GM12878 (cell line): ENCODE results near the gene OMG. TPM values are rescaled to one million over a fixed set of nuclear protein-coding genes. Genes with fewer than 3 reads are reported as not detected.

Source experiments
- ATAC-seq: fragments of 200-7000 bp; cut with Tn5 transposase; 3 replicates; pipeline ENCODE4 v1.9.1; 2020; ENCODE audit warnings: mild to moderate bottlenecking, moderate library complexity
- BruUV-seq: library from RNA; stranded (reverse); fragments of 400-500 nt; replicated peaks from 2 replicates; lab custom pipeline; 2021; lab: Mats Ljungman, UMichigan
- CTCF ChIA-PET: fragments of 300-600 bp; sonication (Branson Sonifier 250); formaldehyde crosslinking; extraction: SDS; loops from one replicate; lab custom pipeline; 2021; ENCODE audit warnings: inconsistent platforms; lab: Yijun Ruan, JAX
- POLR2A ChIA-PET: fragments of 350-600 bp; formaldehyde crosslinking; extraction: SDS; loops from one replicate; lab custom pipeline; 2021; ENCODE audit warnings: inconsistent platforms; lab: Charles Lee
- RAD21 ChIA-PET: fragments of 300-600 bp; sonication (Branson Sonifier 250); formaldehyde crosslinking; loops from one replicate; lab custom pipeline; 2023; ENCODE audit warnings: antibody characterized with exemption; ENCODE audit not compliant: unreplicated experiment; lab: Charles Lee
- SMC1A ChIA-PET: fragments of 300-600 bp; sonication (Branson Sonifier 250); formaldehyde crosslinking; loops from one replicate; lab custom pipeline; 2023; ENCODE audit not compliant: unreplicated experiment, uncharacterized antibody; lab: Charles Lee
- DNase-seq: peaks from one replicate; pipeline ENCODE4 v3.0.0-alpha.2; 2011; ENCODE audit warnings: low read depth, low spot score
- FAIRE-seq: peaks from 3 replicates; lab custom pipeline; 2011; peaks lifted over from hg19 to GRCh38; lab: Jason Lieb, UNC
- H2AFZ ChIP-seq: 2 replicates; pipeline ENCODE4 v1.6.0; 2011; ENCODE audit warnings: low read depth, low read length, control low read depth; ENCODE audit not compliant: control insufficient read depth
- H3K27ac ChIP-seq: 2 replicates; pipeline ENCODE4 v1.5.1; 2011; ENCODE audit warnings: control low read depth; ENCODE audit not compliant: control insufficient read depth, insufficient read depth
- H3K27me3 ChIP-seq, 2 experiments: replicated peaks in 1 of 2; 2 replicates each; pipeline versions ENCODE4 v1.6.0 to v1.6.1; 2011; ENCODE audit warnings: low read length in 1 of 2; ENCODE audit not compliant: control insufficient read depth in 2 of 2, insufficient read depth in 2 of 2
- H3K36me3 ChIP-seq, 2 experiments: 2 replicates each; pipeline ENCODE4 v1.5.1; 2011; ENCODE audit warnings: low read length in 1 of 2; ENCODE audit not compliant: control insufficient read depth in 2 of 2, insufficient read depth in 2 of 2
- H3K4me1 ChIP-seq: 2 replicates; pipeline ENCODE4 v1.6.1; 2011; ENCODE audit warnings: mild to moderate bottlenecking, low read length, moderate library complexity, mixed read lengths; ENCODE audit not compliant: control insufficient read depth, insufficient read depth
- H3K4me2 ChIP-seq: 2 replicates; pipeline ENCODE4 v1.6.0; 2011; ENCODE audit warnings: control low read depth; ENCODE audit not compliant: control insufficient read depth, insufficient read depth
- H3K4me3 ChIP-seq: fragments of 200-600 bp; sonication (generic); 2 replicates; pipeline ENCODE4 v1.5.1; 2016
- H3K79me2 ChIP-seq: 2 replicates; pipeline ENCODE4 v1.6.0; 2011; ENCODE audit warnings: low read length; ENCODE audit not compliant: control insufficient read depth, insufficient read depth
- H3K9ac ChIP-seq: 2 replicates; pipeline ENCODE4 v1.8.0; 2011; ENCODE audit warnings: low read length, control low read depth, mixed read lengths; ENCODE audit not compliant: control insufficient read depth, insufficient read depth
- H3K9me3 ChIP-seq: replicated peaks from 3 replicates; pipeline ENCODE4 v1.5.1; 2011; ENCODE audit warnings: mild to moderate bottlenecking, low read length; ENCODE audit not compliant: control insufficient read depth, insufficient read depth
- H4K20me1 ChIP-seq: 2 replicates; pipeline ENCODE4 v1.6.0; 2011; ENCODE audit not compliant: control insufficient read depth, insufficient read depth
- IRF4 ChIP-seq: IDR thresholded peaks from 2 replicates; pipeline ENCODE4 v1.6.1; 2011; ENCODE audit warnings: low read depth, low read length
- RB1 ChIP-seq: fragments of 450-650 bp; formaldehyde crosslinking; IDR thresholded peaks from 2 replicates; pipeline ENCODE4 v1.6.1; 2017; ENCODE audit warnings: mild to moderate bottlenecking, borderline replicate concordance
- TARDBP ChIP-seq: IDR thresholded peaks from 2 replicates; pipeline ENCODE4 v1.6.1; 2016; ENCODE audit warnings: borderline replicate concordance
- WRNIP1 ChIP-seq: IDR thresholded peaks from 2 replicates; pipeline ENCODE4 v1.6.1; 2011; ENCODE audit warnings: low read depth, low read length, improper control_type of control experiment, borderline replicate concordance
- ZNF622 ChIP-seq: fragments of 450-650 bp; IDR thresholded peaks from 2 replicates; pipeline ENCODE4 v1.6.1; 2017; ENCODE audit warnings: mild to moderate bottlenecking, inconsistent platforms
- in situ Hi-C: fragments of 300-500 bp; cut with MboI; formaldehyde crosslinking; loops from 9 replicates; pipeline ENCODE4 v1.14.3; 2018; ENCODE audit warnings: mixed read lengths
- intact Hi-C: fragments of 100-400 bp; cut with micrococcal nuclease; formaldehyde crosslinking; loops from one replicate; pipeline ENCODE4 v1.14.2; 2022; ENCODE audit not compliant: unreplicated experiment
- polyA plus RNA-seq, 11 experiments: library from polyadenylated mRNA; depleted of rRNA in 4 of 11; unstranded in 6 of 11; stranded (reverse) in 5 of 11; fragments of >200 nt; fragmentation: Nextera tagmentation in 4 of 11; fragmentation: Illumina TruSeq in 1 of 11; extraction: Ambion mirVana in 4 of 11; extraction: Trizol in 1 of 11; gene quantifications; 1 replicate in 1 of 11; 2 replicates in 10 of 11; pipeline versions ENCODE4 v1.2.1 to v1.2.3, GENCODE V29; 2011 to 2016; ENCODE audit warnings: inconsistent platforms in 2 of 11, missing spikeins in 2 of 11, low read depth in 1 of 11
- total RNA-seq, 4 experiments: library from RNA; depleted of rRNA in 3 of 4; stranded (reverse); fragments of >200 nt in 3 of 4; fragmentation: Illumina TruSeq in 1 of 4; extraction: Trizol in 1 of 4; gene quantifications; 2 replicates each; pipeline versions ENCODE4 v1.2.1 to v1.2.3, GENCODE V29; 2013 to 2021
- TF ChIP-seq, protein P1 (sequence below): IDR thresholded peaks from 2 replicates; pipeline ENCODE4 v1.6.1; 2012; ENCODE audit warnings: low read depth, low read length, improper control_type of control experiment
- TF ChIP-seq, protein P2 (sequence below): IDR thresholded peaks from 2 replicates; pipeline ENCODE4 v1.6.1; 2012; ENCODE audit warnings: mild to moderate bottlenecking, low read depth, low read length
- TF ChIP-seq, protein P3 (sequence below): fragments of 450-650 bp; IDR thresholded peaks from 2 replicates; pipeline ENCODE4 v1.6.1; 2014; ENCODE audit warnings: mild to moderate bottlenecking
- TF ChIP-seq, protein P4 (sequence below): IDR thresholded peaks from 2 replicates; pipeline ENCODE4 v1.6.1; 2011; ENCODE audit warnings: low read depth, low read length, improper control_type of control experiment, borderline replicate concordance

The OMG gene
- total and polyA plus RNA-seq, 10 of the 15 experiments (the other 5 are each of a cell fraction or from before 2014, with no cell fraction given): 0.09 to 0.96 (median 0.26) TPM

DNA sequence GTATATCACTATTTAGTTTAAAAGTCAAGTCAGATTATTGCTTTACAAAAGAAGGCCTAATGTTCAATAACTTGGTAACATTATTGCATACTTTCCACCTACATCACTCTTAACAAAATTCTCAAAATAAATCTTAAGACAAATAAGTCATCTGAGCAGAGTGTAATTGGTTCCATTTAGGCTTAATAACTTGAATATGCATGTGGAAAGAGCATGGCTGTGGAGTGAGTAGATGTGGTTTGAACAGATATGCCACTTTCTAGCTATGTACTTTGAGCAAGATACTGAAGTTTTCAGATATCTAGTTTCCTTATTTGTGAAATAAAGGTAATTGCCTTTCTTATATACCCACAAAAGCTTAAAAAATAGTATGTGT is 31.1 kb upstream of the OMG start:
- no TSS peak for BruUV-seq
- Histone ChIP-seq H3K27me3 (no peaks in the 10 kb centered on the region), H3K9ac (no peak overlapping the region), H3K27ac (no peak overlapping the region), H3K4me2 (no peak overlapping the region), H3K79me2 (no peaks in the 10 kb centered on the region), H3K9me3 (no peaks in the 10 kb centered on the region), H2AFZ (no peak overlapping the region), H3K4me1 (no peaks in the 10 kb centered on the region), H3K4me3 (no peak overlapping the region), H3K36me3 (peaks cover 2 to 7% of the 10 kb centered on the region in 2 experiments; a peak in 2 of 4 replicates), H4K20me1 (no peaks in the 10 kb centered on the region)
- no peak for TF ChIP-seq RB1
- TF ChIP-seq, protein P1, sequence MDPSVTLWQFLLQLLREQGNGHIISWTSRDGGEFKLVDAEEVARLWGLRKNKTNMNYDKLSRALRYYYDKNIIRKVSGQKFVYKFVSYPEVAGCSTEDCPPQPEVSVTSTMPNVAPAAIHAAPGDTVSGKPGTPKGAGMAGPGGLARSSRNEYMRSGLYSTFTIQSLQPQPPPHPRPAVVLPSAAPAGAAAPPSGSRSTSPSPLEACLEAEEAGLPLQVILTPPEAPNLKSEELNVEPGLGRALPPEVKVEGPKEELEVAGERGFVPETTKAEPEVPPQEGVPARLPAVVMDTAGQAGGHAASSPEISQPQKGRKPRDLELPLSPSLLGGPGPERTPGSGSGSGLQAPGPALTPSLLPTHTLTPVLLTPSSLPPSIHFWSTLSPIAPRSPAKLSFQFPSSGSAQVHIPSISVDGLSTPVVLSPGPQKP: no peak
- TF ChIP-seq, protein P2, sequence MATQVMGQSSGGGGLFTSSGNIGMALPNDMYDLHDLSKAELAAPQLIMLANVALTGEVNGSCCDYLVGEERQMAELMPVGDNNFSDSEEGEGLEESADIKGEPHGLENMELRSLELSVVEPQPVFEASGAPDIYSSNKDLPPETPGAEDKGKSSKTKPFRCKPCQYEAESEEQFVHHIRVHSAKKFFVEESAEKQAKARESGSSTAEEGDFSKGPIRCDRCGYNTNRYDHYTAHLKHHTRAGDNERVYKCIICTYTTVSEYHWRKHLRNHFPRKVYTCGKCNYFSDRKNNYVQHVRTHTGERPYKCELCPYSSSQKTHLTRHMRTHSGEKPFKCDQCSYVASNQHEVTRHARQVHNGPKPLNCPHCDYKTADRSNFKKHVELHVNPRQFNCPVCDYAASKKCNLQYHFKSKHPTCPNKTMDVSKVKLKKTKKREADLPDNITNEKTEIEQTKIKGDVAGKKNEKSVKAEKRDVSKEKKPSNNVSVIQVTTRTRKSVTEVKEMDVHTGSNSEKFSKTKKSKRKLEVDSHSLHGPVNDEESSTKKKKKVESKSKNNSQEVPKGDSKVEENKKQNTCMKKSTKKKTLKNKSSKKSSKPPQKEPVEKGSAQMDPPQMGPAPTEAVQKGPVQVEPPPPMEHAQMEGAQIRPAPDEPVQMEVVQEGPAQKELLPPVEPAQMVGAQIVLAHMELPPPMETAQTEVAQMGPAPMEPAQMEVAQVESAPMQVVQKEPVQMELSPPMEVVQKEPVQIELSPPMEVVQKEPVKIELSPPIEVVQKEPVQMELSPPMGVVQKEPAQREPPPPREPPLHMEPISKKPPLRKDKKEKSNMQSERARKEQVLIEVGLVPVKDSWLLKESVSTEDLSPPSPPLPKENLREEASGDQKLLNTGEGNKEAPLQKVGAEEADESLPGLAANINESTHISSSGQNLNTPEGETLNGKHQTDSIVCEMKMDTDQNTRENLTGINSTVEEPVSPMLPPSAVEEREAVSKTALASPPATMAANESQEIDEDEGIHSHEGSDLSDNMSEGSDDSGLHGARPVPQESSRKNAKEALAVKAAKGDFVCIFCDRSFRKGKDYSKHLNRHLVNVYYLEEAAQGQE: no peak
- TF ChIP-seq, protein P3, sequence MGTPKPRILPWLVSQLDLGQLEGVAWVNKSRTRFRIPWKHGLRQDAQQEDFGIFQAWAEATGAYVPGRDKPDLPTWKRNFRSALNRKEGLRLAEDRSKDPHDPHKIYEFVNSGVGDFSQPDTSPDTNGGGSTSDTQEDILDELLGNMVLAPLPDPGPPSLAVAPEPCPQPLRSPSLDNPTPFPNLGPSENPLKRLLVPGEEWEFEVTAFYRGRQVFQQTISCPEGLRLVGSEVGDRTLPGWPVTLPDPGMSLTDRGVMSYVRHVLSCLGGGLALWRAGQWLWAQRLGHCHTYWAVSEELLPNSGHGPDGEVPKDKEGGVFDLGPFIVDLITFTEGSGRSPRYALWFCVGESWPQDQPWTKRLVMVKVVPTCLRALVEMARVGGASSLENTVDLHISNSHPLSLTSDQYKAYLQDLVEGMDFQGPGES: no peak
- no peak for TF ChIP-seq TARDBP
- no peak for TF ChIP-seq ZNF622
- TF ChIP-seq WRNIP1: no peak
- TF ChIP-seq, protein P4, sequence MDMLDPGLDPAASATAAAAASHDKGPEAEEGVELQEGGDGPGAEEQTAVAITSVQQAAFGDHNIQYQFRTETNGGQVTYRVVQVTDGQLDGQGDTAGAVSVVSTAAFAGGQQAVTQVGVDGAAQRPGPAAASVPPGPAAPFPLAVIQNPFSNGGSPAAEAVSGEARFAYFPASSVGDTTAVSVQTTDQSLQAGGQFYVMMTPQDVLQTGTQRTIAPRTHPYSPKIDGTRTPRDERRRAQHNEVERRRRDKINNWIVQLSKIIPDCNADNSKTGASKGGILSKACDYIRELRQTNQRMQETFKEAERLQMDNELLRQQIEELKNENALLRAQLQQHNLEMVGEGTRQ: no peak
- TF ChIP-seq IRF4: no peak
- intact Hi-C loops (no loop called here), in situ Hi-C loops (no loop called here)
- FAIRE-seq: no peak
- ChIA-PET CTCF (no interaction called here), POLR2A (no interaction called here), SMC1A (interaction anchor here (1.2 to 1.5 kb wide), 3 partner anchors 10 to 45 kb away, joined by 4 to 5 read pairs (median 4); no protein-coding TSS in a partner anchor), RAD21 (no interaction called here)
- DNase-seq: no peak
- no peak for ATAC-seq
